Stimulated activated CD4-positive, alpha-beta T cell treated with anti-CD3 and anti-CD28 coated beads, Interleukin-4, amount 100 ng/mL, for 24 hours (primary cell): ENCODE measurements around the gene SMARCD1.
"Not testable (repeated sequence)": the region's sequence is repeated elsewhere in the genome, so short reads cannot be mapped to it uniquely, and the experiment has no call there.

Experiments
- DNase-seq: peaks from one replicate; pipeline ENCODE4 v3.0.0-alpha.2; 2020

The SMARCD1 gene

DNA sequence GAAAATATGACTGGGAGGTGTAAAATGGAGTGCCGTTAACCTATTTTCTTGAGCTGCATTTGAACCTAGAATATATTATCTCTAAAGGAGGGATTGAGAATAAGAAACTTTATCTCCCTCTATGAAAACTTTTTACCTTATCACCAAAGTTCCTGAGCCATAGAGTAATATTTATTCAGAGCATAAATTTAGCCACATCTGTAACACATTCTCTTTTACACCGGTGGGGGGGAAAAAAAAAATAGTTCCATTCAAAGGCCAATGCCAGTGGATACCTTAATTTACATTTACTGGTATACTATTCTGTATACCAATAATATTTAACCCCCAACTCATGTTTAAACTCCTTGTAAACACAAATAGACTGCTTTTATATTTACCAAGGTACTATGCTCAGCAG lies 60.3 kb downstream of the SMARCD1 start:
- no peak for DNase-seq

DNA sequence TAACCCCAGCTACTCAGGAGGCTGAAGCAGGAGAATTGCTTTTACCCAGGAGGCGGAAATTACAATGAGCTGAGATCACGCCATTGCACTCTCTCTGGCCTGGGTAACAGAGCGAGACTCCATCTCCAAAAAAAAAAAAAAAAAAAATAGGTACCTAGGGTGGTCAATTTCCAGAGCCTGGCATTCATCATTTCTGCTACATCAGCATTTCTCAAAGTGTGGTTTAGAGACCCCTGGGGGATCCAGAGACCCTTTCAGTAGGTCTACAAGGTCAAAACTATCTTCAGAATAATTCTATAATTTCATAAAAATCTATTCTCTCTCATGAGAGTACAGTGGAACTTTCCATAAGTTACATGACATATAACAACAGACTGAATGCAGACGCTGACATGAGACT lies 62.1 kb downstream of the SMARCD1 start:
- no peak for DNase-seq

DNA sequence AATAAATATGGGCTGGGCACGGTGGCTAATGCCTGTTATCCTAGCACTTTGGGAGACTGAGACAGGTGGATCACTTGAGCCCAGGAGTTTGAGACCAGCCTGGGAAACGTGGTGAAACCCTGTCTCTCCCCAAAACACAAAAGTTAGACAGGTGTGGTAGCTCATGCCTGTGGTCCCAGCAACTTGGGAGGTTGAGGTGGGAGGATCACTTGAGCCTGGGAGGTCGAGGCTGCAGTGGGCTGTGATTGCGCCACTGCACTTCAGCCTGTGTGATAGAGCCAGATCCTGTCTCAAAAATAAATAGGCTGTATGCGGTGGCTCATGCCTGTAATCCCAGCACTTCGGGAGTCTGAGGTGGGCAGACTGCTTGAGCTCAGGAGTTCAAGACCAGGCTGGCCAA lies 62.9 kb downstream of the SMARCD1 start:
- not testable (repeated sequence) for DNase-seq

DNA sequence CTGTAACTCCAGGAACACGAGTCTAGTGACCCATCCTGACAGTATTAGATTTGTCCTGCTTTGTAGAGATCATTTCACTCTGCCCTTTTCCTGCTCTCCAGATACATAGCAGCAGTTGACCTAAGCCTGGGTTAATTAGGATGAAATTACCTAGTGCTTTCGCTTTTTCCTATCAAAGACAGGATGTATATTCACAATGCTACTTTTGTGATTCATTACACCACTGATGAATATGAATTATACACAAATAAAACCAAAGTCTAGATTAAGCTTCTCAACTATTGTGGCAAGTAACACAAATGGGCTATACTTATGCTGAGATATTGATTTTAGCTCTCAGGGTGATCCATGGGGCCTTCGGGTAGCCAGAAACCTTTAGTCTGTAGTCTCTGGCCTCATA lies 64.2 kb downstream of the SMARCD1 start:
- no peak for DNase-seq
